ENCODE data around the gene PAX9. TPM values are rescaled to one million over a fixed set of nuclear protein-coding genes. Genes with fewer than 3 reads are reported as not detected.

The PAX9 gene
- total and polyA plus RNA-seq, 9 of the 15 experiments (the other 6 are each of a cell fraction or from before 2014, with no cell fraction given) = 0.87 to 2.4 (median 1.3) TPM

GRCh38 chr14:36672095-36672494 lies 10.4 kb downstream of the PAX9 start:
- intact Hi-C loops (cut with micrococcal nuclease) = no loop called here
- POLR2A ChIA-PET = no interaction called here
- no peaks in the 10 kb centered on the region for H4K20me1 ChIP-seq (replicated peaks; ENCODE audit: control insufficient read depth, insufficient read depth, low read length)
- TF ChIP-seq, protein P1, sequence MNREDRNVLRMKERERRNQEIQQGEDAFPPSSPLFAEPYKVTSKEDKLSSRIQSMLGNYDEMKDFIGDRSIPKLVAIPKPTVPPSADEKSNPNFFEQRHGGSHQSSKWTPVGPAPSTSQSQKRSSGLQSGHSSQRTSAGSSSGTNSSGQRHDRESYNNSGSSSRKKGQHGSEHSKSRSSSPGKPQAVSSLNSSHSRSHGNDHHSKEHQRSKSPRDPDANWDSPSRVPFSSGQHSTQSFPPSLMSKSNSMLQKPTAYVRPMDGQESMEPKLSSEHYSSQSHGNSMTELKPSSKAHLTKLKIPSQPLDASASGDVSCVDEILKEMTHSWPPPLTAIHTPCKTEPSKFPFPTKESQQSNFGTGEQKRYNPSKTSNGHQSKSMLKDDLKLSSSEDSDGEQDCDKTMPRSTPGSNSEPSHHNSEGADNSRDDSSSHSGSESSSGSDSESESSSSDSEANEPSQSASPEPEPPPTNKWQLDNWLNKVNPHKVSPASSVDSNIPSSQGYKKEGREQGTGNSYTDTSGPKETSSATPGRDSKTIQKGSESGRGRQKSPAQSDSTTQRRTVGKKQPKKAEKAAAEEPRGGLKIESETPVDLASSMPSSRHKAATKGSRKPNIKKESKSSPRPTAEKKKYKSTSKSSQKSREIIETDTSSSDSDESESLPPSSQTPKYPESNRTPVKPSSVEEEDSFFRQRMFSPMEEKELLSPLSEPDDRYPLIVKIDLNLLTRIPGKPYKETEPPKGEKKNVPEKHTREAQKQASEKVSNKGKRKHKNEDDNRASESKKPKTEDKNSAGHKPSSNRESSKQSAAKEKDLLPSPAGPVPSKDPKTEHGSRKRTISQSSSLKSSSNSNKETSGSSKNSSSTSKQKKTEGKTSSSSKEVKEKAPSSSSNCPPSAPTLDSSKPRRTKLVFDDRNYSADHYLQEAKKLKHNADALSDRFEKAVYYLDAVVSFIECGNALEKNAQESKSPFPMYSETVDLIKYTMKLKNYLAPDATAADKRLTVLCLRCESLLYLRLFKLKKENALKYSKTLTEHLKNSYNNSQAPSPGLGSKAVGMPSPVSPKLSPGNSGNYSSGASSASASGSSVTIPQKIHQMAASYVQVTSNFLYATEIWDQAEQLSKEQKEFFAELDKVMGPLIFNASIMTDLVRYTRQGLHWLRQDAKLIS (CRISPR knock-in tag; IDR thresholded peaks at IDR 0.05) = no peak
- no peak for TF ChIP-seq CTBP1 (IDR thresholded peaks at IDR 0.05; ENCODE audit: borderline replicate concordance)
- no peak for TF ChIP-seq THAP7 (CRISPR knock-in tag; IDR thresholded peaks at IDR 0.05)
- no peak for TF ChIP-seq IRF2 (CRISPR knock-in tag; IDR thresholded peaks at IDR 0.05)
- no peak for TF ChIP-seq BCOR (IDR thresholded peaks at IDR 0.05)
- no peak for TF ChIP-seq ZNF75A (CRISPR knock-in tag; IDR thresholded peaks at IDR 0.05)
- TF ChIP-seq HIVEP1 (CRISPR knock-in tag; IDR thresholded peaks at IDR 0.05) = no peak
- TF ChIP-seq NCOA2 (IDR thresholded peaks at IDR 0.05; ENCODE audit: partially characterized antibody in 2 of 2) = no peak
- no peak for TF ChIP-seq XRCC5 (IDR thresholded peaks at IDR 0.05; ENCODE audit: low read depth, low read length)
- no peak for TF ChIP-seq ZNF121 (CRISPR knock-in tag; conservative IDR thresholded peaks at IDR 0.05)
- TF ChIP-seq NR3C1 (CRISPR knock-in tag; IDR thresholded peaks at IDR 0.05) = no peak
- TF ChIP-seq HOMEZ (CRISPR knock-in tag; IDR thresholded peaks at IDR 0.05) = no peak
- TF ChIP-seq CBX1 (IDR thresholded peaks at IDR 0.05; ENCODE audit: low read depth) = no peak
- no peak overlapping the region for H3K27ac ChIP-seq (ENCODE audit: extremely low read depth, low read depth, low read length)
- H3K4me3 ChIP-seq = no peak overlapping the region
- H3K27me3 ChIP-seq (ENCODE audit: control insufficient read depth in 2 of 2, insufficient read depth in 2 of 2, low read length in 2 of 2) = no peaks in the 10 kb centered on the region
- H3K4me2 ChIP-seq (ENCODE audit: insufficient read depth, low read length) = no peak overlapping the region
- CTCF ChIA-PET (ENCODE audit: low intra/inter-chr PET ratio) = no interaction called here
- DNase-seq (ENCODE audit: extremely low read depth in 1 of 4, low spot score in 3 of 4) (no peak), FAIRE-seq (no peak), ATAC-seq (no peak)
- 76% methylated on average over 4 of the region's 4 CpGs for WGBS (ENCODE audit: insufficient coverage, low coverage, missing lambda C conversion rate)
- in situ Hi-C loops (cut with MboI) = no loop called here
- no peak overlapping the region for H2AFZ ChIP-seq (ENCODE audit: low read depth, low read length)
- H3K9me3 ChIP-seq (replicated peaks; ENCODE audit: control insufficient read depth, insufficient read depth, low read depth, low read length) = no peaks in the 10 kb centered on the region; the same call in 1 of the 2 replicates
- H3K4me1 ChIP-seq (replicated peaks in 1 of 2; ENCODE audit: control insufficient read depth in 2 of 2, insufficient read depth in 2 of 2, low read length in 2 of 2) = no peaks in the 10 kb centered on the region
- H3K9ac ChIP-seq (ENCODE audit: insufficient read depth in 1 of 2, low read depth in 2 of 2, low read length in 2 of 2) = no peak overlapping the region
- H3K9me1 ChIP-seq (ENCODE audit: control insufficient read depth, insufficient read depth, low read length) = no peaks in the 10 kb centered on the region
- H3K36me3 ChIP-seq (ENCODE audit: control insufficient read depth, insufficient read depth, low read length) = peaks cover 4% of the 10 kb centered on the region; the same call in 1 of the 3 replicates
- no TSS peak for BruUV-seq (replicated peaks)
- H3K79me2 ChIP-seq (ENCODE audit: control insufficient read depth, insufficient read depth, low read length) = no peaks in the 10 kb centered on the region

Data from K562 (cell line).